Omental fat pad (tissue), 4 donors: Measurements from ENCODE around the gene HLTF. TPM values are rescaled to one million over a fixed set of nuclear protein-coding genes. Genes with fewer than 3 reads are reported as not detected.
"Not testable (repeated sequence)": the region's sequence is repeated elsewhere in the genome, so short reads cannot be mapped to it uniquely, and the experiment has no call there.

ENCODE experiments used
- ATAC-seq: fragments of 150-250 bp; one replicate; pipeline ENCODE4 v1.9.1; 2016; ENCODE audit warnings: mild to moderate bottlenecking, moderate library complexity; ENCODE audit not compliant: low FRiP score
- DNase-seq: peaks from one replicate; pipeline ENCODE4 v3.0.0-alpha.2; 2019; ENCODE audit warnings: low spot score
- total RNA-seq, 4 donors: library from RNA; depleted of rRNA; stranded (reverse); fragments of >200 nt; gene quantifications; one replicate each; pipeline ENCODE4 v1.1.0, GENCODE V29; 2016
- TF ChIP-seq, protein P1 (sequence below), 3 donors: fragments of 450-650 bp; IDR thresholded peaks; one replicate each; pipeline ENCODE4 v1.5.1; 2016 to 2017; ENCODE audit warnings: antibody characterized with exemption in 3 of 3, mild to moderate bottlenecking in 3 of 3, moderate library complexity in 2 of 3

HLTF gene
- total RNA-seq, 4 donors from 2014 or later: 10.2 to 20.5 (median 18.3) TPM

DNA sequence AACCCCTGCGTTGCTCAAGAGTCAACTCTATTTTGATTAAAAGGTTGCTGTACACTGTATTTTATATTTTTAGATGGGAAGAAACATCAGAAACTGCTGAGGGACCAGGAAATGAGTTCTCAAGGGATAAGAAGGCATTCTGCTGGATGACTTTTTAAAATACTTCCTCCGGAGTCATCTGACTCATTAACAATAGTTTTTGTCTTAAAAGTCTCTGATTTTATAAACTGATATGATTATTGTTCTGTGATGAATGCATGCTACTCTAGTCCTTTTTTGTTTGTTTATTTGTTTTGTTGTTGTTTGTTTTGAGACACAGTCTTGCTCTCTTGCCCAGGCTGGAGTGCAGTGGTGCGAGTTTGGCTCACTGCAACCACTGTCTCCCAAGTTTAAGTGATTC lies 18.2 kb upstream of the HLTF start:
- TF ChIP-seq, protein P1, sequence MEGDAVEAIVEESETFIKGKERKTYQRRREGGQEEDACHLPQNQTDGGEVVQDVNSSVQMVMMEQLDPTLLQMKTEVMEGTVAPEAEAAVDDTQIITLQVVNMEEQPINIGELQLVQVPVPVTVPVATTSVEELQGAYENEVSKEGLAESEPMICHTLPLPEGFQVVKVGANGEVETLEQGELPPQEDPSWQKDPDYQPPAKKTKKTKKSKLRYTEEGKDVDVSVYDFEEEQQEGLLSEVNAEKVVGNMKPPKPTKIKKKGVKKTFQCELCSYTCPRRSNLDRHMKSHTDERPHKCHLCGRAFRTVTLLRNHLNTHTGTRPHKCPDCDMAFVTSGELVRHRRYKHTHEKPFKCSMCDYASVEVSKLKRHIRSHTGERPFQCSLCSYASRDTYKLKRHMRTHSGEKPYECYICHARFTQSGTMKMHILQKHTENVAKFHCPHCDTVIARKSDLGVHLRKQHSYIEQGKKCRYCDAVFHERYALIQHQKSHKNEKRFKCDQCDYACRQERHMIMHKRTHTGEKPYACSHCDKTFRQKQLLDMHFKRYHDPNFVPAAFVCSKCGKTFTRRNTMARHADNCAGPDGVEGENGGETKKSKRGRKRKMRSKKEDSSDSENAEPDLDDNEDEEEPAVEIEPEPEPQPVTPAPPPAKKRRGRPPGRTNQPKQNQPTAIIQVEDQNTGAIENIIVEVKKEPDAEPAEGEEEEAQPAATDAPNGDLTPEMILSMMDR (IDR thresholded peaks at IDR 0.05): no peak
- no peak for DNase-seq
- ATAC-seq: no peak

GRCh38 chr3:149101641-149102040 lies 15.3 kb upstream of the HLTF start:
- DNase-seq: no peak
- TF ChIP-seq, protein P1 (IDR thresholded peaks at IDR 0.05): no peak
- ATAC-seq: no peak

- TF ChIP-seq, protein P1 (IDR thresholded peaks at IDR 0.05): no peak
- DNase-seq (no peak), ATAC-seq (no peak)
These were observed 14.8 kb upstream of the HLTF start for GRCh38 chr3:149101154-149101553.

- DNase-seq, ATAC-seq: not testable (repeated sequence)
These were observed 11.7 kb upstream of the HLTF start for GRCh38 chr3:149097987-149098386.

DNA sequence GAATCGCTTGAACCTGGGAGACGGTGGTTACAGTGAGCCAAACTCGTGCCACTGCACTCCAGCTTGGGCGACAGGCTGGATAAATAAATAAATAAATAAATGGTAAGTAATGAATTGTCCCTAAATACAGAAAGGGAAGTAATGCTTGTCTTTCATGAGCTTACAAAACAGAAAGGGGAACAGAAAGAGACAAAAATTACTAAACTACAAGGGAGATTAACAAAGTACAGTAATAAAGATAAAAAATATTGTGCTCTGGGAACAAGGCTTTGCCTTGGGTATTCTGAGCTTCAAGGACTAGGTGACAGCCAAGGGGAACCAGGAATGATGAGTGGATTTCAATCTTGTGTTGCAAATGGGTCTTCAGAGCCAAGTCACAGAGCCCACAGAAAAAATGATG lies 9.2 kb upstream of the HLTF start:
- ATAC-seq (no peak), DNase-seq (no peak)

DNA sequence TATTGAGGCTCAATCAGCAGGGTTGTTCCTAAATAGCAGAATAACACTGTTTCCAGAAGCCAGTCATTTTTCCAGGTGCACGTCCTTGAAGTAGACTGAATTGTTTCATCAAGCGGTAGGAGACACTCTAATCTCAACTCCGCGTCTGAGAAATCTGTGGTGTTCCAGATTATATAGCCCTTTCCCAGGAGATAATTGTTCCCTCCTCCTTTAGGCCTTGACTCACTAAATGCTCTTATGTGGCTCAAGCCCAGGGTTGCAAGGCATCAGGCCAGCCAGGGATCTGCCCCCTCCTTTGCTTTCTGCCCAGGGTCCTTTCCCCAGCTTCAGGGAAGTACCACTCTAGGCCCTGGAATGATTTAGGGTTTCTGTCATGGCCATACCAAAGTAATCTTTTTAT lies 5.7 kb upstream of the HLTF start:
- TF ChIP-seq, protein P1 (IDR thresholded peaks at IDR 0.05): no peak
- DNase-seq (no peak), ATAC-seq (no peak)

More for the DNA sequence above, 9.2 kb upstream of the HLTF start:
- TF ChIP-seq, protein P1 (IDR thresholded peaks at IDR 0.05): no peak

DNA sequence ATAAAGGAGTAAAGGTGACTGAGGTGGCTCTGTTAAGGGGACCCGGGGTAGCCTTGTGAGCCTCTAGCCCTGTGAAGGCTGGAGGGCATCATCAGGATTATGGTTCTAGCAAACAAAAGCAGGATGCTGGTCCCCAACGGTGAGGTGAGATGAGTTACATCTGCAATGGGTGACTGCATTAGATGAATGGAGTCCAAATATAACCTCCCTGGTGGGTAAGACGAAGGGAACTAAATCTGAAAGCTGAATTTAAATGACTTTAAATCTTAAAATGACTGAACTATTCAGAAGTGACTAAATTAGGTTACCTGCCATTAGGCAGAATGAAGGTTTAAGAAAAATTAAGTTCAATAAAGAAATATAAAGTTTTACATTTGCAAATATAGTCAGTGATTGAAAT lies 4.6 kb upstream of the HLTF start:
- DNase-seq (no peak), ATAC-seq (no peak)
- TF ChIP-seq, protein P1 (IDR thresholded peaks at IDR 0.05): no peak

GRCh38 chr3:149090461-149090860 lies 4.1 kb upstream of the HLTF start:
- no peak for DNase-seq
- TF ChIP-seq, protein P1 (IDR thresholded peaks at IDR 0.05): no peak
- ATAC-seq: no peak
